Loucy (cell line): ENCODE measurements around the gene IL10RB.

Experiments used
- H2AFZ ChIP-seq: fragments of 200-600 bp; sonication (generic); 2 replicates; pipeline ENCODE4 v1.6.0; 2016; ENCODE audit warnings: antibody characterized with exemption, mild to moderate bottlenecking, low read length, moderate library complexity
- H3F3A ChIP-seq: fragments of 200-600 bp; 2 replicates; pipeline ENCODE4 v1.6.0; 2016; ENCODE audit warnings: antibody characterized with exemption, low read depth, mild to moderate bottlenecking
- H3K27me3 ChIP-seq: fragments of 200-600 bp; sonication (generic); 2 replicates; pipeline ENCODE4 v1.6.1; 2014; ENCODE audit warnings: low read length, mild to moderate bottlenecking; ENCODE audit not compliant: insufficient read depth, poor library complexity, severe bottlenecking
- H3K36me3 ChIP-seq: fragments of 200-600 bp; sonication (generic); 2 replicates; pipeline ENCODE4 v1.6.1; 2016; ENCODE audit warnings: low read length; ENCODE audit not compliant: insufficient read depth
- H3K4me1 ChIP-seq: fragments of 200-600 bp; sonication (generic); 2 replicates; pipeline ENCODE4 v1.5.1; 2014; ENCODE audit warnings: low read length, mild to moderate bottlenecking; ENCODE audit not compliant: insufficient read depth, poor library complexity, severe bottlenecking
- H3K4me2 ChIP-seq: fragments of 200-600 bp; sonication (generic); 2 replicates; pipeline ENCODE4 v1.6.0; 2014; ENCODE audit warnings: antibody characterized with exemption, low read length, low read depth, mild to moderate bottlenecking; ENCODE audit not compliant: poor library complexity, severe bottlenecking
- H3K4me3 ChIP-seq: fragments of 200-600 bp; sonication (generic); 2 replicates; pipeline ENCODE4 v1.5.1; 2014; ENCODE audit warnings: low read length, mild to moderate bottlenecking, mixed read lengths; ENCODE audit not compliant: poor library complexity, severe bottlenecking
- H3K79me2 ChIP-seq: fragments of 200-600 bp; sonication (generic); 2 replicates; pipeline ENCODE4 v1.6.1; 2014; ENCODE audit warnings: low read length; ENCODE audit not compliant: insufficient read depth
- H3K9ac ChIP-seq: fragments of 200-600 bp; sonication (generic); 2 replicates; pipeline ENCODE4 v1.6.0; 2014; ENCODE audit warnings: mild to moderate bottlenecking, low read depth, low read length, moderate library complexity; ENCODE audit not compliant: poor library complexity, severe bottlenecking
- H3K9me2 ChIP-seq: fragments of 200-600 bp; sonication (generic); replicated peaks from 2 replicates; pipeline ENCODE4 v1.6.1; 2016; ENCODE audit warnings: low read depth, low read length, mixed read lengths
- H3K9me3 ChIP-seq: fragments of 200-600 bp; sonication (generic); 2 replicates; pipeline ENCODE4 v1.6.1; 2014; ENCODE audit warnings: mild to moderate bottlenecking, antibody characterized with exemption, low read length, low read depth; ENCODE audit not compliant: insufficient read depth
- H4K20me1 ChIP-seq: fragments of 200-600 bp; sonication (generic); 2 replicates; pipeline ENCODE4 v1.6.0; 2014; ENCODE audit warnings: antibody characterized with exemption, low read length, mild to moderate bottlenecking; ENCODE audit not compliant: insufficient read depth, poor library complexity, severe bottlenecking
- EZH2phosphoT487 ChIP-seq: fragments of 200-600 bp; IDR thresholded peaks from 2 replicates; pipeline ENCODE4 v1.6.1; 2018; ENCODE audit warnings: antibody characterized with exemption, mild to moderate bottlenecking, moderate library complexity, borderline replicate concordance
- TF ChIP-seq, protein P1 (sequence below): fragments of 200-600 bp; sonication (generic); conservative IDR thresholded peaks from 2 replicates; pipeline ENCODE4 v1.5.1; 2014; ENCODE audit warnings: mild to moderate bottlenecking, antibody characterized with exemption, low read length

Gene IL10RB

DNA sequence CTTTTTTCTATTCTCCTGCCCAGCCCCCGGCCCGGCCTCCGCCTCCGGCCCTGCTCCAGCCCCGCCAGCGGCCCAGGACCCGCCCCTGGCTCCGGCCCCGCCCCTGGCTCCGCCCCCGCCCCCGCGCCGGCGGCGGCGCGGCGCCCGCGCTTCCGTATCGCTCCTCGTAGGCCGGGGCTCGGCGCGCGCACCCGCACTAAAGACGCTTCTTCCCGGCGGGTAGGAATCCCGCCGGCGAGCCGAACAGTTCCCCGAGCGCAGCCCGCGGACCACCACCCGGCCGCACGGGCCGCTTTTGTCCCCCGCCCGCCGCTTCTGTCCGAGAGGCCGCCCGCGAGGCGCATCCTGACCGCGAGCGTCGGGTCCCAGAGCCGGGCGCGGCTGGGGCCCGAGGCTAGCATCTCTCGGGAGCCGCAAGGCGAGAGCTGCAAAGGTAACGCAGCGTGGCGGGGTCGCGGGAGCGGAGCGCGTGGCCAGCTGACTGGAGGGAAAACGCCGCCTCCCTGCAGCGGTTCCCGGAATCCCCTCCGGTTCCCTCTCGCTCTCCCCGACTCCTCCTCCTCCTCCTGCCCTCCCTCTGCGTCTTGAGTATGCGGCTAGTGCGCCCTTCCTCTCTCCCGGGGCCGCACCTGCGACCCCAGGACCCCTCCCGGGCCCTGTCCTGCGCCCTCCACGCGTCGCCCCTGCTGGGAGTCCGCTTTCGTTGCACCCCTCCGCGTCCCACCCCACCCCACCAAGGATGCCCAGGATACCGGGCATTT, 36.2 kb upstream of the IL10RB start, which contains the start of gene IFNAR2:
TSS of gene IFNAR2 (plus strand) at position 155 of the 761 bp plus-strand sequence. CDS start 11,985 bp downstream, outside the sequence.
- Histone ChIP-seq H3K27me3 (peaks cover 5% of the 10 kb centered on the region), H2AFZ (peak within 1 kb of the TSS; percentile 91), H3K4me2 (peak within 1 kb of the TSS; percentile 90), H3F3A (no peaks in the 10 kb centered on the region), H3K36me3 (no peaks in the 10 kb centered on the region; the same call in 1 of the 2 replicates), H3K9me3 (no peaks in the 10 kb centered on the region), H3K4me1 (peaks cover 44% of the 10 kb centered on the region), H3K4me3 (peak within 1 kb of the TSS; percentile 95), H3K79me2 (peaks cover 58% of the 10 kb centered on the region), H4K20me1 (peaks cover 38% of the 10 kb centered on the region), H3K9me2 (no peaks in the 10 kb centered on the region), H3K9ac (peak within 1 kb of the TSS; percentile 97)
- TF ChIP-seq, protein P1, sequence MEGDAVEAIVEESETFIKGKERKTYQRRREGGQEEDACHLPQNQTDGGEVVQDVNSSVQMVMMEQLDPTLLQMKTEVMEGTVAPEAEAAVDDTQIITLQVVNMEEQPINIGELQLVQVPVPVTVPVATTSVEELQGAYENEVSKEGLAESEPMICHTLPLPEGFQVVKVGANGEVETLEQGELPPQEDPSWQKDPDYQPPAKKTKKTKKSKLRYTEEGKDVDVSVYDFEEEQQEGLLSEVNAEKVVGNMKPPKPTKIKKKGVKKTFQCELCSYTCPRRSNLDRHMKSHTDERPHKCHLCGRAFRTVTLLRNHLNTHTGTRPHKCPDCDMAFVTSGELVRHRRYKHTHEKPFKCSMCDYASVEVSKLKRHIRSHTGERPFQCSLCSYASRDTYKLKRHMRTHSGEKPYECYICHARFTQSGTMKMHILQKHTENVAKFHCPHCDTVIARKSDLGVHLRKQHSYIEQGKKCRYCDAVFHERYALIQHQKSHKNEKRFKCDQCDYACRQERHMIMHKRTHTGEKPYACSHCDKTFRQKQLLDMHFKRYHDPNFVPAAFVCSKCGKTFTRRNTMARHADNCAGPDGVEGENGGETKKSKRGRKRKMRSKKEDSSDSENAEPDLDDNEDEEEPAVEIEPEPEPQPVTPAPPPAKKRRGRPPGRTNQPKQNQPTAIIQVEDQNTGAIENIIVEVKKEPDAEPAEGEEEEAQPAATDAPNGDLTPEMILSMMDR, result no peak
- no peak for TF ChIP-seq EZH2phosphoT487

DNA sequence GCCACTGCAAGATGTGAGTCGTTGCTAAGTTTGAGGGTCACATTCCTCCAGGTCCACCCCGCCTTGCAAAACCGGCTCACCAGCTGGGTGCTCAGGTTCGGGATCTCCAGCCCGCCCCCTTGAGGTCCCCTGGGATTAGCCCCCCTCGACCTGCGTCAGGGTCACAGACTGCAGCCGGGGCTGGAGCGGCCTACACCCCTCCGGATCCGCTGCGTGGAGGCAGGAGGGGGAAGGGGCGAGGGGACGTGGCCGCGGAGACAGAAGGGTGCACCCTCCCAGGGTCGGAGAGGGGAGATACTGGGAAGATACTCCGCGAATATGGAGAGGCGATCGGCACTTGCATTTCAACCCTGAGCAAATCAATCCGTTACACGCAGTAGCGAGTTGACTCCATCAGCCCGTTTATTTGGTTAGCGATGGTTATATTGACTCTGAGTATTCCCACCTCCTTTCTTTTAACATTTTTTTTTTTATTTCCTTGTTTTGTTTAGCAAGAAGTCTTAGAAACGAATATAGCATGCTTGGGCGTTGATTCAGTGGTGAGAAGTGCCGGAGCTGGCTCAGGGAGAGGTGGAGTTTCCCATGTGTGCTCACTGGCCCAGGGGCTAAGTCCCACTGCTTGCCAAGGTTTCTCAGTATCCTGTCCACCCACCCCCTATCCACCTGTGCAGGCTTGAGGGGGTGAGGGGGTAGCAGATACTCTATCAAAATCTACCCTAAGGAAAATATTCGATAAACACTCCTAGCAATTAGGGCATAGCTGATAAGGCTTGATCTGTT, 35.4 kb upstream of the IL10RB start:
- Histone ChIP-seq H3F3A (no peaks in the 10 kb centered on the region), H3K9me2 (no peaks in the 10 kb centered on the region), H3K27me3 (peaks cover 5% of the 10 kb centered on the region), H3K4me3 (peak overlapping the region; percentile 95), H2AFZ (0 out of 2 replicates have a peak overlapping the region, but pooled peaks have one; percentile 72), H3K4me2 (peak overlapping the region; percentile 90), H3K9ac (peak overlapping the region; percentile 97), H3K9me3 (no peaks in the 10 kb centered on the region), H3K4me1 (peaks cover 48% of the 10 kb centered on the region), H4K20me1 (peaks cover 38% of the 10 kb centered on the region), H3K36me3 (no peaks in the 10 kb centered on the region; the same call in 1 of the 2 replicates), H3K79me2 (peaks cover 65% of the 10 kb centered on the region)
- TF ChIP-seq, protein P1, result peak; percentile 30; the same call in 1 of the 2 replicates
- TF ChIP-seq EZH2phosphoT487, result no peak

DNA sequence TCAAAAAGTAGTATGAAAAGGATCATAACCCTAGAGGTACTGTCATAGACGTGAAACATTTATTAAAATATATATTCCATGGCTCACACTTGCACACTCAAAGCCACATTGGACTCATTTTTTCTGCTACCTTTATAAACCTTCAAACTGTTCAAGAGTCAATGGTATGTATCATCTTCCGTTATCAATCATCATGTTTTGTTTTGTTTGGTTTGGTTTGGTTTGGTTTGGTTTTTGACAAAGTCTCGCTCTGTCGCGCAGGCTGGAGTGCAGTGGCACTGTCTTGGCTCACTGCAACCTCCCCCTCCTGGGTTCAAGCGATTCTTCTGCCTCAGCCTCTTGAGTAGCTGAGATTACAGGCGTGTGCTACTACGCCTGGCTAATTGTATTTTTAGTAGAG, 34.6 kb upstream of the IL10RB start:
- Histone ChIP-seq H4K20me1 (peaks cover 44% of the 10 kb centered on the region), H3F3A (no peaks in the 10 kb centered on the region), H3K4me1 (peaks cover 55% of the 10 kb centered on the region), H3K9me3 (no peaks in the 10 kb centered on the region), H3K79me2 (peaks cover 73% of the 10 kb centered on the region), H3K9me2 (no peaks in the 10 kb centered on the region), H3K9ac (peak overlapping the region; percentile 97), H3K4me2 (peak overlapping the region; percentile 90), H3K36me3 (no peaks in the 10 kb centered on the region; the same call in 1 of the 2 replicates), H3K4me3 (peak overlapping the region; percentile 95), H3K27me3 (peaks cover 5% of the 10 kb centered on the region), H2AFZ (no peak overlapping the region)
- no peak for TF ChIP-seq EZH2phosphoT487
- TF ChIP-seq, protein P1, result no peak
